Panc1 (cell line): ENCODE data around the gene SLC25A46. TPM values are rescaled to one million over a fixed set of nuclear protein-coding genes. Genes with fewer than 3 reads are reported as not detected.

Source experiments
- ATAC-seq: fragments of 200-7000 bp; cut with Tn5 transposase; 2 replicates; pipeline ENCODE4 v1.9.1; 2020; ENCODE audit warnings: mild to moderate bottlenecking, moderate library complexity
- BruUV-seq: library from RNA; stranded (reverse); fragments of 400-500 nt; replicated peaks from 2 replicates; lab custom pipeline; 2021; lab: Mats Ljungman, UMichigan
- CTCF ChIA-PET: fragments of 300-600 bp; sonication (Branson Sonifier 250); formaldehyde crosslinking; loops from one replicate; lab custom pipeline; 2022; ENCODE audit warnings: antibody characterized with exemption; lab: Charles Lee
- POLR2A ChIA-PET: fragments of 300-600 bp; sonication (Branson Sonifier 250); formaldehyde crosslinking; loops from one replicate; lab custom pipeline; 2022; ENCODE audit warnings: antibody characterized with exemption; lab: Charles Lee
- DNase-seq: peaks from one replicate; pipeline ENCODE4 v3.0.0-alpha.2; 2010; ENCODE audit warnings: low read depth, low spot score
- H3K27ac ChIP-seq: 2 replicates; pipeline ENCODE4 v1.5.1; 2011; ENCODE audit warnings: mild to moderate bottlenecking, low read length, inconsistent platforms
- H3K27me3 ChIP-seq: fragments of 200-500 bp; sonication (Bioruptor generic); 2 replicates; pipeline ENCODE4 v1.6.0; 2014; ENCODE audit warnings: low read length, inconsistent platforms; ENCODE audit not compliant: control insufficient read depth, insufficient read depth
- H3K36me3 ChIP-seq: fragments of 200-500 bp; sonication (Bioruptor generic); 2 replicates; pipeline ENCODE4 v1.5.1; 2014; ENCODE audit warnings: inconsistent platforms, mild to moderate bottlenecking, low read length, moderate library complexity; ENCODE audit not compliant: control insufficient read depth, insufficient read depth
- H3K4me1 ChIP-seq: 2 replicates; pipeline ENCODE4 v1.5.1; 2011; ENCODE audit warnings: inconsistent platforms, mild to moderate bottlenecking, low read length, moderate library complexity; ENCODE audit not compliant: control insufficient read depth, insufficient read depth
- H3K4me3 ChIP-seq, 2 experiments: 2 replicates each; pipeline ENCODE4 v1.5.1; 2011 to 2012; ENCODE audit warnings: low read depth in 2 of 2, low read length in 2 of 2, mild to moderate bottlenecking in 2 of 2, inconsistent platforms in 1 of 2, moderate library complexity in 1 of 2
- H3K9me3 ChIP-seq: fragments of 200-500 bp; sonication (Bioruptor generic); 2 replicates; pipeline ENCODE4 v1.5.1; 2014; ENCODE audit warnings: low read depth, mild to moderate bottlenecking, inconsistent platforms, low read length, moderate library complexity; ENCODE audit not compliant: control insufficient read depth, insufficient read depth
- CTCF ChIP-seq: fragments of 450-650 bp; IDR thresholded peaks from 2 replicates; pipeline ENCODE4 v1.5.1; 2017; ENCODE audit warnings: mild to moderate bottlenecking
- POLR2AphosphoS5 ChIP-seq: IDR thresholded peaks from 2 replicates; pipeline ENCODE4 v1.6.1; 2012; ENCODE audit warnings: mild to moderate bottlenecking, low read depth, low read length, moderate library complexity
- REST ChIP-seq, 2 experiments: IDR thresholded peaks; 2 replicates each; pipeline ENCODE4 v1.6.1; 2011 to 2012; ENCODE audit warnings: low read depth in 2 of 2, control low read depth in 1 of 2, low read length in 1 of 2, mild to moderate bottlenecking in 1 of 2, moderate library complexity in 1 of 2; ENCODE audit not compliant: insufficient read depth in 1 of 2
- SIN3A ChIP-seq: IDR thresholded peaks from 2 replicates; pipeline ENCODE4 v1.6.1; 2012; ENCODE audit warnings: low read depth, mild to moderate bottlenecking, low read length, moderate library complexity, borderline replicate concordance; ENCODE audit not compliant: insufficient read depth
- TCF7L2 ChIP-seq: IDR thresholded peaks from 2 replicates; pipeline ENCODE4 v1.6.1; 2011; ENCODE audit warnings: mild to moderate bottlenecking, low read depth, low read length, inconsistent platforms
- in situ Hi-C: cut with HindIII; loops from 2 replicates; pipeline ENCODE4 v1.10.0; 2016; ENCODE audit warnings: low sequenced_read_pairs, low pct_unique_long_range_greater_than_20kb
- intact Hi-C: fragments of 100-400 bp; cut with micrococcal nuclease; formaldehyde crosslinking; loops from one replicate; pipeline ENCODE4 v1.10.0; 2022; ENCODE audit not compliant: unreplicated experiment
- total RNA-seq: library from RNA; stranded (reverse); gene quantifications from one replicate; pipeline ENCODE4 v1.2.1, GENCODE V29; 2021; ENCODE audit not compliant: unreplicated experiment

Gene SLC25A46
- total RNA-seq, 1 experiment from 2014 or later = 34.5 TPM

- intact Hi-C loops = no loop called here
- DNase-seq = no peak
- no peaks in the 10 kb centered on the region for H3K36me3 ChIP-seq
- TF ChIP-seq SIN3A (no peak), TCF7L2 (no peak), REST (IDR thresholded peaks at IDR 0.05; ENCODE audit: insufficient read depth in 1 of 2, low read depth in 2 of 2, low read length in 1 of 2) (no peak), POLR2AphosphoS5 (no peak)
- no peaks in the 10 kb centered on the region for H3K9me3 ChIP-seq
- no peak overlapping the region for H3K27ac ChIP-seq
- H3K27me3 ChIP-seq = no peaks in the 10 kb centered on the region
- no peaks in the 10 kb centered on the region for H3K4me1 ChIP-seq
- CTCF ChIA-PET = interaction anchor here (0.5 kb wide), 1 partner anchor 48 kb away, joined by 3 read pairs; no protein-coding TSS in a partner anchor
- ATAC-seq = no peak
- H3K4me3 ChIP-seq = no peak overlapping the region
- POLR2A ChIA-PET = no interaction called here
- in situ Hi-C loops = no loop called here
- BruUV-seq = no TSS peak
Measured at GRCh38 chr5:110707260-110707844, 31.5 kb upstream of the SLC25A46 start.

GRCh38 chr5:110716247-110717245, 22.3 kb upstream of the SLC25A46 start:
- H3K4me3 ChIP-seq = no peak overlapping the region
- no peak overlapping the region for H3K27ac ChIP-seq
- intact Hi-C loops = no loop called here
- in situ Hi-C loops = no loop called here
- no TSS peak for BruUV-seq
- DNase-seq (no peak), ATAC-seq (no peak)
- no peaks in the 10 kb centered on the region for H3K4me1 ChIP-seq
- POLR2A ChIA-PET = no interaction called here
- no peaks in the 10 kb centered on the region for H3K9me3 ChIP-seq
- TF ChIP-seq CTCF (peak; percentile 18; the same call in 1 of the 2 replicates), TCF7L2 (no peak)
- H3K27me3 ChIP-seq = peaks cover 3% of the 10 kb centered on the region; the same call in 1 of the 2 replicates
- CTCF ChIA-PET = no interaction called here
- no peaks in the 10 kb centered on the region for H3K36me3 ChIP-seq
